NB4 (cell line): ENCODE results near the gene SETD3.

Source experiments
- MYC ChIP-seq: IDR thresholded peaks from 2 replicates; pipeline ENCODE4 v1.6.1; 2011; ENCODE audit warnings: low read depth, low read length
- TF ChIP-seq, protein P1 (sequence below): IDR thresholded peaks from 2 replicates; pipeline ENCODE4 v1.6.1; 2011; ENCODE audit warnings: low read depth, low read length
- TF ChIP-seq, protein P2 (sequence below): IDR thresholded peaks from one replicate; pipeline ENCODE4 v1.5.1; 2012; ENCODE audit warnings: low read depth, low read length

DNA sequence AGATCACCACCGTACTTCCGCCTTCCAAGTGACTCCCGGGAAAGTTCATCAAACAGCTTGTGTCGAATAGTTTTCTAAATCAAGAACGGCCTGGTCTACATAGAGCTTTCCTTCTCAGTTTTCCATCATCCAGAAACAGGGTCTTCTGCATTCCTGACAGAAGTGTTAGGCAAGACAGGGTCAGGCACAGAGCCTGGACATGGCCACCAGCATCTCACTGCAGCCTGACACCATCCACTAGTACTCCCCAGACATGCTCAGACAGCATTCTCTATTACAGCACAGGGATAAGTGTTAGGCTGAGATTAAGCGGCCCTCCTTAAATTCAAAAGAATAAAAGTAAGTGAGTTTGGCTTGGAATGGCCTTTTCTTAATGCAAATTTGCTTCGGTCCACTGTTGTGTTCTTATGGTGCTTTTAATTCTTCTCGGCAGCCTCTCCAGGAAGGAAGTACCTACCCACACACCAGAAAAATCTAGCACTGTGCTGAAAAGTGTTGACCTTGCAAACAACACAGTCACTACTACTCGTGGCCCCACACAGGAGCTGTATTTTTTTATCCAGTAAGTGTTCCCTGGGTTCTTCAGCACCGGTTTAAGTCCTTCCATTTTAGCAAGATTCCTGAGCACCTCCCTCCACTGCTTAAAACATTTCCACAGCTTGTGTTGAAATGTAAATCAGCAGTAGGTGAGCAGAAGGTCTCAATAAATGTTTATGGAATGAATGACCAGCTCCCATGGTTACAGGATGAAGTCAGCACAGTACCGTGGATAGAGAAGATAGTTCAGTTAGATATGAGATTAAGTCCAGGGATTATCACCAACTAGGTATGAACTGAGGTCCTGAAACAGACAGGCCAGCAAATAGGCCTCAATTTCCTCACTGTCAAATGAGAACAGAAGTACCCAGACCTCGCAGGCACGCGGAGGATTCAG, 44.1 kb downstream of the SETD3 start:
- no peak for TF ChIP-seq MYC
- TF ChIP-seq, protein P1, sequence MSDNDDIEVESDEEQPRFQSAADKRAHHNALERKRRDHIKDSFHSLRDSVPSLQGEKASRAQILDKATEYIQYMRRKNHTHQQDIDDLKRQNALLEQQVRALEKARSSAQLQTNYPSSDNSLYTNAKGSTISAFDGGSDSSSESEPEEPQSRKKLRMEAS = no peak
- TF ChIP-seq, protein P2, sequence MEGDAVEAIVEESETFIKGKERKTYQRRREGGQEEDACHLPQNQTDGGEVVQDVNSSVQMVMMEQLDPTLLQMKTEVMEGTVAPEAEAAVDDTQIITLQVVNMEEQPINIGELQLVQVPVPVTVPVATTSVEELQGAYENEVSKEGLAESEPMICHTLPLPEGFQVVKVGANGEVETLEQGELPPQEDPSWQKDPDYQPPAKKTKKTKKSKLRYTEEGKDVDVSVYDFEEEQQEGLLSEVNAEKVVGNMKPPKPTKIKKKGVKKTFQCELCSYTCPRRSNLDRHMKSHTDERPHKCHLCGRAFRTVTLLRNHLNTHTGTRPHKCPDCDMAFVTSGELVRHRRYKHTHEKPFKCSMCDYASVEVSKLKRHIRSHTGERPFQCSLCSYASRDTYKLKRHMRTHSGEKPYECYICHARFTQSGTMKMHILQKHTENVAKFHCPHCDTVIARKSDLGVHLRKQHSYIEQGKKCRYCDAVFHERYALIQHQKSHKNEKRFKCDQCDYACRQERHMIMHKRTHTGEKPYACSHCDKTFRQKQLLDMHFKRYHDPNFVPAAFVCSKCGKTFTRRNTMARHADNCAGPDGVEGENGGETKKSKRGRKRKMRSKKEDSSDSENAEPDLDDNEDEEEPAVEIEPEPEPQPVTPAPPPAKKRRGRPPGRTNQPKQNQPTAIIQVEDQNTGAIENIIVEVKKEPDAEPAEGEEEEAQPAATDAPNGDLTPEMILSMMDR = no peak
